Measurements from ENCODE around the gene NRG3.

GRCh38 chr10:81886939-81887338, 11.9 kb downstream of the NRG3 start:
- no peak for TF ChIP-seq POLR2A (IDR thresholded peaks at IDR 0.05)
- TF ChIP-seq CTCF (IDR thresholded peaks at IDR 0.05): no peak
